Measurements from ENCODE around the gene STAM.

DNA sequence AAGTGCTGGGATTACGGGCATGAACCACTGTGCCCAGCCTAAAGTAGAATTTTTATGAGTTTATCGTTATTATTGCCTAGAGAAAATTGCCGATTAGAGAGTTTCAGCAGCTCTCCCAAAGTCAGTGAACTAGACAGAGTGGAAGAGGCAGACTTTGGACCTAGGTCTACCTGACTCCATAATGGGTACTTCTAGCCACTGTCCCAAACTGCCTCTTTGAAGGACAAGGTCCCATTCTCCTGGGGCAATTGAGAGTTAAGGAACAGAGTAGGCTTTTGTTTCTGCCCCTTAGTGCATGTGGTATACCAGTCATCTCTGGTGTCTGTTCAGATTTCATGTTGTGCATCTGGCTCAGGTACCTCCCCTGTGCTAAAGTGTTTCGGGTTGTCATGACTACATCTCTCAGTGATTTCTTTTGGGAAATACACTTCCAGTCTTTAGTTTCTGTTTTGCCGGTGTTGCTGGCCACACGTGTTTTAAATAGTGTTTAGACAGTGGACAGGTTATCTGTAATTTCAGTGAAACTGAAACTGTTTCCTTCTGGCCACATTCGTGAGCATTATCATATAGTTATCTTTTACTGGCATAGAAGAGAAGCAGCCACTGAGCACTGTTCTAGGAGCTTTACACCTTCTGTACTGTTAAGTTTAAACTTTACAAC is 112.7 kb downstream of the STAM start:
- TF ChIP-seq, protein P1, sequence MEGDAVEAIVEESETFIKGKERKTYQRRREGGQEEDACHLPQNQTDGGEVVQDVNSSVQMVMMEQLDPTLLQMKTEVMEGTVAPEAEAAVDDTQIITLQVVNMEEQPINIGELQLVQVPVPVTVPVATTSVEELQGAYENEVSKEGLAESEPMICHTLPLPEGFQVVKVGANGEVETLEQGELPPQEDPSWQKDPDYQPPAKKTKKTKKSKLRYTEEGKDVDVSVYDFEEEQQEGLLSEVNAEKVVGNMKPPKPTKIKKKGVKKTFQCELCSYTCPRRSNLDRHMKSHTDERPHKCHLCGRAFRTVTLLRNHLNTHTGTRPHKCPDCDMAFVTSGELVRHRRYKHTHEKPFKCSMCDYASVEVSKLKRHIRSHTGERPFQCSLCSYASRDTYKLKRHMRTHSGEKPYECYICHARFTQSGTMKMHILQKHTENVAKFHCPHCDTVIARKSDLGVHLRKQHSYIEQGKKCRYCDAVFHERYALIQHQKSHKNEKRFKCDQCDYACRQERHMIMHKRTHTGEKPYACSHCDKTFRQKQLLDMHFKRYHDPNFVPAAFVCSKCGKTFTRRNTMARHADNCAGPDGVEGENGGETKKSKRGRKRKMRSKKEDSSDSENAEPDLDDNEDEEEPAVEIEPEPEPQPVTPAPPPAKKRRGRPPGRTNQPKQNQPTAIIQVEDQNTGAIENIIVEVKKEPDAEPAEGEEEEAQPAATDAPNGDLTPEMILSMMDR (conservative IDR thresholded peaks at IDR 0.05): no peak
- no peak for TF ChIP-seq EZH2 (IDR thresholded peaks at IDR 0.05; ENCODE audit: low read depth)
